Activated CD4-positive, alpha-beta T cell treated with anti-CD3 and anti-CD28 coated beads, Interleukin-2, amount 50 U/mL, for 16 hours (primary cell): Measurements from ENCODE around the gene MTIF3.
"Not testable (repeated sequence)": the region's sequence is repeated elsewhere in the genome, so short reads cannot be mapped to it uniquely, and the experiment has no call there.

ENCODE experiments used
- DNase-seq: peaks from one replicate; pipeline ENCODE4 v3.0.0-alpha.2; 2020

The MTIF3 gene

DNA sequence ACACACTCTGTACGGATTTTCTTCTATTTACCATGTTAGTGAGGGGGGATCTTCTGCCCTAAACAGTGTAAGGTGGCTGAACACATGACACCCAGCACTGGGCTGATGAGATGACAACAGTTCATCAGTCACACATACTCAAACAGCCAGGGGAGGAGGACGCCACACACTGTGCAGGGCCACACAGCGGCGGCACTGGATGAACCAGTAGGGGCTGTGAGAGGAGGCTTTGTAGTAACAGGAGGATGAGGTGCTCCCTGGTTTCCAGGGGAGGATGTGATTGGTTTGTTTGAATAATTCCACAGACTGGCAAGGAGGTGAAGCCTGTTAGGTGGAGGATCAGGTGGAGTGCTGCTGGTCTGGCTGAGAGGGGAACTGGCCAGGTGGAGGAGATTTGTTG is 42.3 kb downstream of the MTIF3 start:
- DNase-seq: no peak

GRCh38 chr13:27406178-27406939 is 44.0 kb downstream of the MTIF3 start:
- DNase-seq: peak; percentile 59

- no peak for DNase-seq
Observed at GRCh38 chr13:27405546-27406134, 44.7 kb downstream of the MTIF3 start.

DNA sequence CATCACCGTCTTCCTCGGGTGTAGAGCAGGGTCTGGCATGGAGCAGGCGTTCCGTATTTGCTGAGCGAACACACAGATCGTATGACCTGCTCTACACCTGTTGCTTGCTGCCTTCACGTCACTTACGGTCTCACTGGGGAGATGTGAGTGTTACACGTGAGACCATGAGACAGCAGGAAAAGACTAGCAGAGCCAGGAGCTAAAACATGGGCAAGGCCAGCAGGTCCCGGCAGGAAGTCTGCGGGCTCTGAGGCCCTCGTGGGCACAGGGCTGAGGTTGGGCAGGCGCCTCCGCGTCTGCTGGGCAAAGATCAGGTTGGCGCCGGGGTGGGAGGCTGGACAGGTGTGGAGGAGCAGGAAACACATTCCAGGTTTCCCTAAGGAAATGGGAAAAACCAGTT is 45.7 kb downstream of the MTIF3 start:
- no peak for DNase-seq

DNA sequence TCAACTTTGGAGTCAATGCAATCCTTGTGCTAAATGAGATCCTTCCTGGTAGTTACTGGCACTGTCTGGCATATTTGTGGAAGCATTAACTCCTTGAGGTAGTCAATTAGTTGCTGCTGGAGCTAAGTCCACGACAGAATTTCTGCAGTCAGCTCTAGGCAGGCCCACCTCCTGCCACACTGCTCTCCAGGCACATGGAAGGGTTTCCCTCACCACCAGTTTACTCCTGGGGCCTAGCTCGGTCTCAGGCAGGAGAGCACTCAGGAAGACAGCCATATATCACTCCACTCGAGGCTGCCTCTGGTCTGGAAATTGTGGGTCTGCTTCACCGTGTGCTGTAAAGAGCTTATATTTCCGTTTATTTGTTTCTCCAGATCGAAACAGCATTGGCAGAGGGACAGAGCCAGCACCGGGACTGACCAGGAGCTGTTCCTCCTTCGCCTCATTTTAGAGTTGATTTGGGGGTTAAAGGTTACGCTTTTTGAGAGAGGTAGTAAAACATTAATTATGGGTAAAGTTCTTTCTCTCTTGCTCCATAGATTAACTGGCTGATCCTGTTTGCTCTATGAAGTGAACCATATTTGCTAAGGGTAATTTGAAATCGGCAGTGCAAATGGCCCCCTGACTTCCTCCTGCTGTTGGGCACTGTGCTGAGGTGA is 46.5 kb downstream of the MTIF3 start:
- DNase-seq: no peak

DNA sequence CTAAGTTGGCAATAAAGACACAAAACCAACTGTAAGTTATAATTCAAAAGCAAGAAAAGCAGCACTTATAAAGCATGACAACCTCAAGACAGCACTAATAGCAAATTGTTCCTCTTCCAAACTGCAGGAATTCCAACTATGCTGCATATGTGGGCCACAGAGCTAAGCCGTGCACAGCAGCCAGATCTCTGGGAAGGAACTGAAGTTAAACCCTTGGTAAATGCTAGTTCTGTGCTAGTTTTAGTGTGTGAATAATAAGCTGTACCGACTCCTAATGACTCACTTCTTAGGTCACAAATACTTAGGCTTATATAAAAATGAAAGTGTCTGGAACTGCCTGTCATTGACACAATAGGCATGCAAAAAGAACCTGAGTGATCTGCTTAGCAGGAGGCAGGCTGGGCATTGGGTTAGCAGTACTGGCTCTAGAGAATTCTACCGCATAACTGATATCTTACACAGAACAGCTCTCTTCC is 47.1 kb downstream of the MTIF3 start:
- peak; percentile 23 for DNase-seq

GRCh38 chr13:27401210-27401609 is 49.2 kb downstream of the MTIF3 start:
- DNase-seq: no peak

DNA sequence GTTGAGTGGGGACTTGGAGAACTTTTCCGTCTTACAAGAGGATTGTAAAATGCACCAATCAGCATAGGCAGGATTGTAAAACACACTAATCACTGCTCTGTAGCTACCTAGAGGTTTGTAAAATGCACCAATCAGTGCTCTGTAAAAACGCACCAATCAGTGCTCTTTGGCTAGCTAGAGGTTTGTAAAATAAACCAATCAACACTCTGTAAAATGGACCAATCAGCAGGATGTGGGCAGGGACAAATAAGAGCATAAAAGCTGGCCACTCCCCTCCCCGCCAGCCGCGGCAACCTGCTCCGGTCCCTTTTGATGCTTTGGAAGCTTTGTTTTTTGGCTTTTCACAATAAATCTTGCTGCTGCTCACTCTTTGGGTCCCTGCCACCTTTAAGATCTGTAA is 50.0 kb downstream of the MTIF3 start:
- not testable (repeated sequence) for DNase-seq

DNA sequence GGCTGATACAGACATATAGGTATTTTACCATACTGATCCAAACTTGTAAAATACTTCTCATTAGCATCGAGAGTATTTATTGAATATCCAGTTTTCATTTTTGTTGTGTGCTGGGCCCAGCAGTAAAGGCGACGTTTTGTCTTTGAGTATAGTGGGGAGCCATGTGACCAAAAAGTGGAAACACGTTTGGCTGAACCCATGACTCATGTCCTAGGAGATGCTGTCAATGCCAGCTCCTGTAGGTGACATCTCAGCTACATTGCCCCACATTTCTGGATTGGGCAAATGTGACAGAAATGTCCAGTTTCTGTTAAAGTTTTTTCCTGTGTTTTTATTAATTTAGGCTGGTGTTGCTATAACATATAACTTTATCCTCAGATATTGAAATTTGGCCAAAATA is 52.0 kb downstream of the MTIF3 start:
- DNase-seq: no peak

DNA sequence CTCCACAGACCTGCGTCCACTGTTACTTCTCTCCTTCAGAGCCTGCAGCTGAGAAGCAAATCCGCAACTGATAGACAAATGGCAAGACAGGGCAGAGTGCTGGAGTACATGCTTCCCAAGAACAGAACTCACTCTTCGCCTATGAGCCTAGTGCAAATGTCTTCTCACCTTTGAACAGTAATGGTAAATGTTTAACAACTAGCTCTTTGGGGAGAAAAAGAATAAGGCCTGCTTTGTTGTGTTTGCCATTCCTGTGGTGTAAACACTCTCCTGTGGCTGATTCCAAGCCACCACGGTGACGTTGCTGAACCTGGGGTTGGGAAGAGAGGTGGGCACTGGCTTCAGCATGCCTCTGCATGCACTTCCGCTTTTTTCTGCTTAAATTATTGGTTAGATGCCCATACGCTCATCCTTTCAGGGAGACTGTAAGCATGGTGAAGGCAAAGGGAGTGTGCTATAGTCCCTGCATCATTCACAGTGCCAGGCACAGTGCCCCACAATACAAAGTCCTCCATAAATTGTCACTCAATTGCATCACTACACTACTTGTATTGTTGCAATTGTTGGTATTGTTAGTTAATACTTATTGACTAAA is 54.0 kb downstream of the MTIF3 start:
- DNase-seq: no peak

DNA sequence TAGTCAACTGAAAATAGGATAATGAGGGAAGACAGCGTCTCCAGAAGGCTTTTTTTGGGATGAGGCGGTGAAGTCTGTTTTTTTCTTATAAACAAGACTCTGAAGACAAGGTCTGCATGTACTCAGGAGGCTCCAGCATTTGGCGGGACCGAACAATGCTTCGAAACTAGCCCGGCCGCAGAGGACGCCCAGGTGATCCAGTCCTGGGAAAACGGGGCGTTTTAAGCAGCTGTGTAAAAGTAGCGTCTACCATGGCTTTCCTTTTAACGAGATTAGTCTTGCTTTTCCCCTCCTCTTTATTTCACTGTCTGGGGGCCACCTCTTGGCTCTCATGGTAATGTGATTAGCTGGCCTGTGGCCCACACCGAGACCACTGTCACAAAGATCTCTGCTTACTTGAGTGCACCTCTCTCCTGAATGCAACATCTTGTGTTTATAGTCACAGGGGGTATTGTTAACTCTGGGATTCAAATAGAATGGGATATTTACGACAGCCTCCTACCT is 55.3 kb downstream of the MTIF3 start:
- DNase-seq: no peak

- DNase-seq: no peak
Observed at GRCh38 chr13:27393101-27393500, 57.3 kb downstream of the MTIF3 start.

- no peak for DNase-seq
Observed at GRCh38 chr13:27391471-27391870, 58.9 kb downstream of the MTIF3 start.

GRCh38 chr13:27389891-27390290 is 60.5 kb downstream of the MTIF3 start:
- DNase-seq: no peak

GRCh38 chr13:27388241-27388640 is 62.1 kb downstream of the MTIF3 start:
- no peak for DNase-seq
